Measurements from ENCODE around the gene DESI1.

GRCh38 chr22:41658869-41659268 lies 38.0 kb upstream of the DESI1 start:
- TF ChIP-seq ZNF274 (IDR thresholded peaks at IDR 0.05; ENCODE audit: low read depth, low read length), result no peak
- TF ChIP-seq YY1 (IDR thresholded peaks at IDR 0.05; ENCODE audit: insufficient read depth, insufficient read length), result no peak
- no peak for TF ChIP-seq SUZ12 (IDR thresholded peaks at IDR 0.05; ENCODE audit: extremely low read depth, insufficient read depth, insufficient read length)
